Measurements from ENCODE around the gene NCK2. TPM values are rescaled to one million over a fixed set of nuclear protein-coding genes. Genes with fewer than 3 reads are reported as not detected.

NCK2 gene
- total RNA-seq, 1 donor from 2014 or later = 92.5 TPM

DNA sequence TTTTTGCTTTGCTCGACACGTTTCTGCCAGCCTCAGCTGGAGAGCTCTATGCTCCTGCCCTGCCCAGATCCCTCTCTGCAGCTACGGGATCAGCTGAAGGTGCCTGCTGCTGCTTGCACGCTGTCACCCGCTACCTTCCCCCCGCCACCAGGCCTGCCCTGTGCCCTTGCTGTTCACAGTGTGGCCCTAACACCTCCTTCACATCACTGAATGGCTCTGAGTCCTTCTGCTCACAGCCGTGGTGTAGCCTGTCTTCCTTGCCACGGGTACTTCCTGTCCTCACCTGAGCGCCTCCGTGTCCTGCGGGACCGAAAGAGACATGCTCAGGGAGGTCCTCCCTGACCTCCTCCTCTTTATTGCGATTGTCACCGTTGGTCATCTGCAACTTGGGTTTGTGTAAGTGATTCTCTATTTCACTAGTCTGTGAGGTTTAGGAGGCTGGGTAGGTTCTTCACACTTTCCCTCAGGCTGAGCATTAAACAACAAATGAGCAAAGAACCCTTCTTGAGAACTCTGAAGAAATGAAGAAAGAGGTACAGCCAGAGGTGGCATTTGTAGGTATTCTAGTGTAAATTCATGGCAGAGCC, 127.5 kb downstream of the NCK2 start:
- Mint-ChIP-seq H3K27me3 (no peaks in the 10 kb centered on the region), H3K9me3 (ENCODE audit: low read depth) (no peaks in the 10 kb centered on the region), H3K4me3 (ENCODE audit: low read depth) (no peak overlapping the region), H3K27ac (peak overlapping the region; percentile 43), H3K36me3 (ENCODE audit: insufficient read depth) (peaks cover 8% of the 10 kb centered on the region), H3K4me1 (ENCODE audit: low read depth) (peaks cover 47% of the 10 kb centered on the region)
- DNase-seq (ENCODE audit: low spot score, unreplicated experiment) = no peak
- TF ChIP-seq, protein P1, sequence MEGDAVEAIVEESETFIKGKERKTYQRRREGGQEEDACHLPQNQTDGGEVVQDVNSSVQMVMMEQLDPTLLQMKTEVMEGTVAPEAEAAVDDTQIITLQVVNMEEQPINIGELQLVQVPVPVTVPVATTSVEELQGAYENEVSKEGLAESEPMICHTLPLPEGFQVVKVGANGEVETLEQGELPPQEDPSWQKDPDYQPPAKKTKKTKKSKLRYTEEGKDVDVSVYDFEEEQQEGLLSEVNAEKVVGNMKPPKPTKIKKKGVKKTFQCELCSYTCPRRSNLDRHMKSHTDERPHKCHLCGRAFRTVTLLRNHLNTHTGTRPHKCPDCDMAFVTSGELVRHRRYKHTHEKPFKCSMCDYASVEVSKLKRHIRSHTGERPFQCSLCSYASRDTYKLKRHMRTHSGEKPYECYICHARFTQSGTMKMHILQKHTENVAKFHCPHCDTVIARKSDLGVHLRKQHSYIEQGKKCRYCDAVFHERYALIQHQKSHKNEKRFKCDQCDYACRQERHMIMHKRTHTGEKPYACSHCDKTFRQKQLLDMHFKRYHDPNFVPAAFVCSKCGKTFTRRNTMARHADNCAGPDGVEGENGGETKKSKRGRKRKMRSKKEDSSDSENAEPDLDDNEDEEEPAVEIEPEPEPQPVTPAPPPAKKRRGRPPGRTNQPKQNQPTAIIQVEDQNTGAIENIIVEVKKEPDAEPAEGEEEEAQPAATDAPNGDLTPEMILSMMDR (IDR thresholded peaks at IDR 0.05; ENCODE audit: unreplicated experiment) = no peak

GRCh38 chr2:105872830-105873229, 128.1 kb downstream of the NCK2 start:
- no peaks in the 10 kb centered on the region for H3K27me3 Mint-ChIP-seq
- DNase-seq (ENCODE audit: low spot score, unreplicated experiment) = no peak
- peaks cover 45% of the 10 kb centered on the region for H3K4me1 Mint-ChIP-seq (ENCODE audit: low read depth)
- no peaks in the 10 kb centered on the region for H3K9me3 Mint-ChIP-seq (ENCODE audit: low read depth)
- H3K27ac Mint-ChIP-seq = no peak overlapping the region
- H3K36me3 Mint-ChIP-seq (ENCODE audit: insufficient read depth) = peaks cover 8% of the 10 kb centered on the region
- TF ChIP-seq, protein P1 (IDR thresholded peaks at IDR 0.05; ENCODE audit: unreplicated experiment) = no peak
- no peak overlapping the region for H3K4me3 Mint-ChIP-seq (ENCODE audit: low read depth)

GRCh38 chr2:105873281-105873680, 128.6 kb downstream of the NCK2 start:
- no peak overlapping the region for H3K4me3 Mint-ChIP-seq (ENCODE audit: low read depth)
- H3K27ac Mint-ChIP-seq = peak overlapping the region; percentile 71
- H3K27me3 Mint-ChIP-seq = no peaks in the 10 kb centered on the region
- TF ChIP-seq, protein P1 (IDR thresholded peaks at IDR 0.05; ENCODE audit: unreplicated experiment) = no peak
- DNase-seq (ENCODE audit: low spot score, unreplicated experiment) = no peak
- H3K4me1 Mint-ChIP-seq (ENCODE audit: low read depth) = peaks cover 41% of the 10 kb centered on the region
- no peaks in the 10 kb centered on the region for H3K9me3 Mint-ChIP-seq (ENCODE audit: low read depth)
- H3K36me3 Mint-ChIP-seq (ENCODE audit: insufficient read depth) = peaks cover 10% of the 10 kb centered on the region

- Mint-ChIP-seq H3K4me3 (ENCODE audit: low read depth) (no peak overlapping the region), H3K27me3 (no peaks in the 10 kb centered on the region), H3K36me3 (ENCODE audit: insufficient read depth) (peaks cover 14% of the 10 kb centered on the region), H3K4me1 (ENCODE audit: low read depth) (peaks cover 37% of the 10 kb centered on the region), H3K9me3 (ENCODE audit: low read depth) (no peaks in the 10 kb centered on the region), H3K27ac (peak overlapping the region; percentile 71)
- TF ChIP-seq, protein P1 (IDR thresholded peaks at IDR 0.05; ENCODE audit: unreplicated experiment) = no peak
- DNase-seq (ENCODE audit: low spot score, unreplicated experiment) = no peak
Measured at GRCh38 chr2:105873721-105874120, 129.0 kb downstream of the NCK2 start.

DNA sequence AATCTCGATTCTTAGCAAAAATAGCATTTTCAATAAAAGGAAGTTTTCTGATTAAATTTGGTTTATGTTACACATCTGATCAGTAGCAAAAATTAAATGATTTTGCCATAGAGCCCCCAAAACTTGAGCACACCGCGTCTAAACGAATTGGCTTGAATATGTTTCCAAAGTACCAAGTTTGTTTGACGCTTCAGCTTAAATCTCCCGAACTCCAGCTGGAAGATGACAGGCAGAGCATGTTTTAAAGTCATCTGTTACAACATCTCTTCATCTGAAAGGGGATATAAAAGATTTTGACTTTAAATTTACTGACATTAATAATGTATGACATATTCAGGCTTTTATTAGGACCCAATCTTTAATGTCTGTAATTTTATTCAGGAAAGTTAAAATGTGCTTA, 129.8 kb downstream of the NCK2 start:
- TF ChIP-seq, protein P1 (IDR thresholded peaks at IDR 0.05; ENCODE audit: unreplicated experiment) = no peak
- Mint-ChIP-seq H3K27me3 (no peaks in the 10 kb centered on the region), H3K4me3 (ENCODE audit: low read depth) (no peak overlapping the region), H3K4me1 (ENCODE audit: low read depth) (peaks cover 36% of the 10 kb centered on the region), H3K27ac (no peak overlapping the region), H3K36me3 (ENCODE audit: insufficient read depth) (peaks cover 18% of the 10 kb centered on the region), H3K9me3 (ENCODE audit: low read depth) (no peaks in the 10 kb centered on the region)
- DNase-seq (ENCODE audit: low spot score, unreplicated experiment) = no peak
